ENCODE results near the gene GABBR2.

GABBR2 gene

DNA sequence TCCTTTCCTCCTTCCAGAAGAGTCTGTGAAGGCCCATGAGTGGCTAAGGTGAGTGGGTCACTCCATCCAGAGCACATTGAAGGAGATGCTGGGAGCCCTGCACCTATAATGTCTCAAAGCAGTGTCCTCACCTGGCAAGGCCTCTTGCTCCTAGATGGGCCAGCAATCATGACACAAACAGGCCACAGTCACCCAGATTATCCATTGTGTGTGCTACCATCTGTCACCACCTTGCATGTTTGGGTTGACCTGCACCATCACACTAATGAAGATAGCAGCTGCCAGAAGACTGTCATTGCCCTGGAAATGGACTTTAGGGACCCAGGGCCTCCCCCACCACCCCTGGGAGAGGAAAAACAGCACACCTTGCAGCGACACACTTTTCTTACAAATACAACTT lies 69.6 kb downstream of the GABBR2 start:
- no peaks in the 10 kb centered on the region for H3K4me1 Mint-ChIP-seq

DNA sequence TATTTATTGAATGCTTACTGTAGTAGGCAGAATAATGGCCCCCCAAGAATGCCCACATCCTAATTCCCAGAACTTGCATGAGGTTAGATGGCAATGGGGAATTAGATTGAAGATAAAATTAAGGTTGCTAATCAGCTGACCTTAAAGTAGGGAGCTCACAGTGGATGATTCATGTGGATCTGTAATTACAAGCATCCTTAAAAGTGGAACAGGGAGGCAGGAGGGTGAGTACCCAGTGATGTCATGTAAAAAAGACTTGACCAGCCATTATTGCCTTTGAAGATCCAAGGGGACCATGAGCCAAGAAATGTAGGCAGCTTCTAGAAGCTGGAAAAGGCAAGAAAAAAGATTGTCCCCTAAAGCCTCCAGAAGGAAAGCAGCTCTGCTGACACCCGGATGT lies 71.4 kb downstream of the GABBR2 start:
- H3K27ac Mint-ChIP-seq: no peak overlapping the region
- H3K27me3 Mint-ChIP-seq: peaks cover 32% of the 10 kb centered on the region
- no peaks in the 10 kb centered on the region for H3K36me3 Mint-ChIP-seq
- H3K4me1 Mint-ChIP-seq: no peaks in the 10 kb centered on the region
- no peak for ATAC-seq
- no peak overlapping the region for H3K4me3 Mint-ChIP-seq
- H3K9me3 Mint-ChIP-seq: no peaks in the 10 kb centered on the region

More for the DNA sequence above, 69.6 kb downstream of the GABBR2 start:
- no peak overlapping the region for H3K4me3 Mint-ChIP-seq
- no peak overlapping the region for H3K27ac Mint-ChIP-seq
- ATAC-seq: no peak
- no peaks in the 10 kb centered on the region for H3K9me3 Mint-ChIP-seq
- H3K27me3 Mint-ChIP-seq: peaks cover 49% of the 10 kb centered on the region
- no peaks in the 10 kb centered on the region for H3K36me3 Mint-ChIP-seq

DNA sequence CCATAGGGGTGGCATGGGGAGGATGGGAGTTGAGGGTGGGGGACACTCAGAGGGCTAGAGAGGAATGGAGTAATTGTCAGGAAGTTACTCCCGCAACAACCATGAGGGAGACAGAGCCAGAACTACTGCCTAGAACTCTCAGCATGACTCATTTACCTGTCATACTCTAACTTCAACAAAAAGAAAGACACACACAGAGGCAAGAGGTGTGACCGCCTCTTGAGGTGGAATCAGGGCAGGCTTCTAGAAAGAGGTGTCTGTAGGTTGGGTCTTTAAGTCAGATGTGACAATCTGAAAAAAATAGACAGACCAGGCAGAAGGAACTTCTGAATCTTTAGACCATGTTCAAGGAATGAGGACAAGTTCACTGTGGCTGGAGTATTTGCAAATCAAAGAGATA lies 73.4 kb downstream of the GABBR2 start:
- no peak overlapping the region for H3K4me3 Mint-ChIP-seq
- H3K36me3 Mint-ChIP-seq: no peaks in the 10 kb centered on the region
- no peaks in the 10 kb centered on the region for H3K9me3 Mint-ChIP-seq
- H3K27me3 Mint-ChIP-seq: peaks cover 12% of the 10 kb centered on the region
- no peak for ATAC-seq
- H3K27ac Mint-ChIP-seq: no peak overlapping the region
- no peaks in the 10 kb centered on the region for H3K4me1 Mint-ChIP-seq

DNA sequence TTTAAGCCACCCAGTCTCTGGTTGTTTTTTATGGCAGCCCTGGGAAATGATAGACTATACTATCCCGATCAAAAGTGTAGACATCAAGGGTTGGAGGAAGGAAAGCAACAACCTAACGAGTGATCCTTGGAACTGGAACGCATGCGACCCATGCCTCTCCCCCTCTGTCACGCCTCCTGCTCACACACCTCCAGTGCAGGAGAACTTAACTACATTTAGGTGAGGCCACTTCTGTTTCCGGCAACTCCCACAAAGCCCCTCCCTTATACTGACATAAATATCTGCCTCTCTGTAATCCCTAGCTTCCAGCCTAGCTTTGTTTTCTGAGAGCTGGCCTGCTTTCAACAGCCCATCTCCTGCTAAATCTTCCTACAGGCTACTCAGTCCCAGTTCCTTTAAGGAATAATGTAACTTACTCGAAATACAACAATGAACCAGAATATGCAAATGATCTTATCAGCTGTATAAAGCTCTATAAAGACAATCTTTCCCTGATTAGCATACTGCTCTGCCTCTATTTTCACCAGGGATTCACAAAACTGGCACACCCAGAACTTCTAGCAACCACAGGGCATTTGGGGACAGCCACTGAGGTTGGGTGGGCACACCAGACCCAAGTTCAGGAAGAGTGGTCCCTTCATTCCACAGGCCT lies 73.9 kb downstream of the GABBR2 start:
- H3K36me3 Mint-ChIP-seq: no peaks in the 10 kb centered on the region
- no peak for ATAC-seq
- no peak overlapping the region for H3K27ac Mint-ChIP-seq
- H3K4me1 Mint-ChIP-seq: no peaks in the 10 kb centered on the region
- H3K9me3 Mint-ChIP-seq: no peaks in the 10 kb centered on the region
- H3K4me3 Mint-ChIP-seq: no peak overlapping the region
- peaks cover 6% of the 10 kb centered on the region for H3K27me3 Mint-ChIP-seq

DNA sequence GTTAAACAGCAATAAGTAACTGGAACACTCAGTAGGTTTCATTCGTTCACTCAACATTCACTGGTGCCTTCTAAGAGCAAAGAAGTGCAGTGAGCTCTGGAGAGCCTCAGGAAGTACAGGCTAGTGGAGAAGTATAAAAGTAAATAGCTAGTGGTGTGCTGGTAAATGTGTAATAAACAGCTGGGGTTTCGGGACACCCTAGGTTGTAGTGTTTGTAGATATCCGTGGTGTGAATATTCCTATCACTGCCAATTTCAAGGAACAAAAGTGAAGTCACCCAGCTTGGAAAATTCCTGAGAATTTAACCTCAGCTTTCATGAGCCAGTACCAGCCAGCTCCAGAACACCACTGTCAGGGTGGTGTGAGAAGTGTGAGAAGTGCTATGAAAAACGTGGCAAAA lies 75.9 kb downstream of the GABBR2 start:
- Mint-ChIP-seq H3K27me3 (no peaks in the 10 kb centered on the region), H3K27ac (no peak overlapping the region), H3K36me3 (no peaks in the 10 kb centered on the region), H3K4me1 (no peaks in the 10 kb centered on the region), H3K9me3 (no peaks in the 10 kb centered on the region), H3K4me3 (no peak overlapping the region)
- ATAC-seq: no peak

DNA sequence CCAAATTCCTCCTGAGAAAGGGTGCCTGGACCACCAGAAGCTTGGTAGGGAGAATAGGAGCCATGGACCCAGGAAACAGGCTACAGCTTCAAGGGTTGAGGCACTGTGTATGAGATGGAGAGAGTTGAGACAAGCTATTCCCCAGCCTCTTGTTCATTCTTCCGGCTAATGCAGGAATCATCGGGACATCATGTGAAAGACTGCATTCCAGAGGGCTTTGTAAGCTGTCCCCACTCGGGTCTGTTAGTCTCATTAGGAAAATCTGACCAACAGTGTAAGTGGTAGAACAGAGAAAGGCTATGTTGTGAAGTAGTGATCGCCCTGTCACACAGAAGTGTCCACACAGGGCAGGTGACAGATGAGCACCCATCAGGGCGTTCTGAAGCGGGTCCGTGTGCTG lies 81.4 kb downstream of the GABBR2 start:
- H3K4me1 Mint-ChIP-seq: no peaks in the 10 kb centered on the region
- ATAC-seq: no peak
- no peaks in the 10 kb centered on the region for H3K9me3 Mint-ChIP-seq
- H3K27ac Mint-ChIP-seq: no peak overlapping the region
- H3K36me3 Mint-ChIP-seq: no peaks in the 10 kb centered on the region
- no peak overlapping the region for H3K4me3 Mint-ChIP-seq
- H3K27me3 Mint-ChIP-seq: peaks cover 31% of the 10 kb centered on the region

DNA sequence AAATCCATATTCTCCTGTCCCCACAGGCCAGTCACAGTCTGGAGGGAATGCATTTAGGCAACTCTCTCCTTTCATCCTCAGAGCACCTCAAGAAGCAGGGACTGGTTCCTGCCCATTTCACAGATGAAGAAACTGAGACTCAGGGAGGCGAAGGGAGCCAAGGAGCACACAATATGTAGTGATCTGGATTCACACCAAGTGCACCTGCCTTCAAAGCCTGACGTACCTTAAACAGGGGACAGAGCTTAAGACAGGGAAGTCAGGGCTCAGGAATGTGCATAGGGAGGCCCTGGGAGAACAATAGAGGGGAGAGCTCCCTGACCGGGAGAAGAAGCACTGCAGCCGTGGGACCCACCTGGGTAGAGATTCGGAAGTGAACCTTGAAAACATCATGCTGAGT lies 83.0 kb downstream of the GABBR2 start:
- no peak overlapping the region for H3K4me3 Mint-ChIP-seq
- H3K36me3 Mint-ChIP-seq: no peaks in the 10 kb centered on the region
- H3K9me3 Mint-ChIP-seq: no peaks in the 10 kb centered on the region
- H3K27me3 Mint-ChIP-seq: peaks cover 32% of the 10 kb centered on the region
- no peak overlapping the region for H3K27ac Mint-ChIP-seq
- ATAC-seq: no peak
- H3K4me1 Mint-ChIP-seq: no peaks in the 10 kb centered on the region

DNA sequence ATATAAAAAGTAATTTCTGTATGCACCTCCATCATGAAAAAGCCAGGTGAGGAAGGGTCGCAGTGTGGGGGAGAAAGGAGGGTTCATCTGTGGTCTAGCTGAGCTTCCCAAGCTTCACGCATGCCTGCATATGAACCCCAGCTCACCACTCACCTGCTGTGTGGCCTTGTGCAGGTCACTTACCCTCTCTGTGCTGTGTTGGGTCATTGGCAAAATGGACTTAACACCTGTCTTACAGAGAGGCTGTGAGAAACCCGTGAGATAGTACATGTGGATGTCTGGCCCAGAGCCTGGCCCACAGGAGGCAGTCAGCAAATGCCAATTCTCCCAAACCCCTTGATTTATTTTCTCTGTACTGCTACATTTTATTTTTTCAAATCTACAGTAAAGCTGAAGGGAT lies 88.9 kb downstream of the GABBR2 start:
- no peak for ATAC-seq
- Mint-ChIP-seq H3K4me3 (no peak overlapping the region), H3K27ac (no peak overlapping the region), H3K36me3 (no peaks in the 10 kb centered on the region), H3K27me3 (peaks cover 36% of the 10 kb centered on the region), H3K9me3 (no peaks in the 10 kb centered on the region), H3K4me1 (no peaks in the 10 kb centered on the region)

DNA sequence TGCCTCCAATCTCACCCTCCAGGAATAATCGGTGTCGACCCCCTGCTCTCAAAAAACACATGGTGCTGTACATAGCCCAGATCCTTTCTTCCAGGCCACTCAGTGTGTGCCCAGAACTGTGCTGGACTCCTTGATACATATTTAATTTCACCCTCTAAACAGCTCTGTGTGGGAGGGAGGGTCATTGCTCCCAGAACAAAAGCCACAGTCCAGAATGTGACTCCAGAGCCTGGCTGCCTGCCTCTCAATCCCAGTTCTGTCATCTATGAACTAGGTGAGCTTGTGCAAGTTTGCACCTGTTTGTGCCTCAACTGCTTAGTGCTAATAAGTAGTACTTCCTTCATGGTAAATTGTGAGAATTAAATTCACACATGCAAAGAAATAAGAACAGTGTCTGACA lies 93.1 kb downstream of the GABBR2 start:
- H3K36me3 Mint-ChIP-seq: no peaks in the 10 kb centered on the region
- no peaks in the 10 kb centered on the region for H3K9me3 Mint-ChIP-seq
- H3K4me3 Mint-ChIP-seq: no peak overlapping the region
- ATAC-seq: no peak
- H3K27me3 Mint-ChIP-seq: peaks cover 25% of the 10 kb centered on the region
- no peak overlapping the region for H3K27ac Mint-ChIP-seq
- H3K4me1 Mint-ChIP-seq: no peaks in the 10 kb centered on the region

DNA sequence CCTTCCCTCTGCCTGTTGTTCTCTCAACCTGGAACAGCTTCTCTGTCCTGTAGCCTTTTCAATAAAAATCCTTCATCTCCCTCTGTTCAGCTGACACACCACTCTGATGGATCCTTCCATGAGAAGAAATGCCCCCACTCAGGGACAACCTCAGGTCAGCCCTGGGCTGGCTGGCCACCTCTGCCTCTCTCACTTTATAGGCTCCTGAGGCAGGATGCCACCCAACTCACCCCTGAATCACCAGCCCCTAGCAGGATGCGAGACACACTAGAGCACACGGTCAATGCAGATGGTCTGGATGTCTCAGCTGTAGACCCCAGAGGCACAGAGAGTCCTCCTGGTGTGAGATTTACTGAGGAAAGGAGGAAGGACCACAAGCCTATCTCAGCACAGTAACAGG lies 93.8 kb downstream of the GABBR2 start:
- Mint-ChIP-seq H3K4me1 (no peaks in the 10 kb centered on the region), H3K36me3 (no peaks in the 10 kb centered on the region), H3K27me3 (peaks cover 25% of the 10 kb centered on the region), H3K27ac (no peak overlapping the region), H3K4me3 (no peak overlapping the region), H3K9me3 (no peaks in the 10 kb centered on the region)
- ATAC-seq: no peak

DNA sequence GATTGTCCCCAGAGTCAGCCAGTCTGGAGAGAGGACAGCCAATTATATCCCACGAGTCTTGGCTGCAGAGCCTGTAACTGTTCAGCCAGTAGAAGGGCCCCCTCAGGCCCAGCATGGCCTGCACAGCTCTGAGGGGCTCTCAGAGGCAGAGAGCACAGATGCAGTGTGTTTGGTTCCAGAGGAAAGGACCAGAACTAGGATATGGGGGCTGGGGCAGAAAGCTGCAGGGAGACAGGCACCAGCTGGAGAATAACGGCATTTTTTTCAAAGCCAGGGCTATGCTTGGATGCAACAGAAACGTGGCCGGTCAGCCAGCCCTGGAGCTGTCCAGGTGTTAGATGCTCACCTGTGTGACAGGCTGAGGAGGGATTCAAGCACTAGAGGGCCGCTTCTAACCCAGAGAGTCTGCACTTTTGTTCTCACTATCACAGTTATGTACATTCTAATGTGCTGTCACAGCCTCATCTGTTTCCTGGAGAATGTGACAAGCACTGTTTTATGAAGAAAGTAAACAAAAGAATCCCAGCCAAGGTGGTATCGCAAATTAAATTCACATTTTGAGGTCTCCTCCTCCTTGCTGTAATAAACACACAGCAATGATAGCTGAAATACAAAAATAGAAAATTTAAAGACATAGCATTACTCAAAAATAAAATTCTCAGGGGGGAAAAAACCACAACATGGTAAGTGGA lies 96.5 kb downstream of the GABBR2 start:
- H3K27ac Mint-ChIP-seq: no peak overlapping the region
- H3K27me3 Mint-ChIP-seq: peaks cover 29% of the 10 kb centered on the region
- ATAC-seq: peak; percentile 20

DNA sequence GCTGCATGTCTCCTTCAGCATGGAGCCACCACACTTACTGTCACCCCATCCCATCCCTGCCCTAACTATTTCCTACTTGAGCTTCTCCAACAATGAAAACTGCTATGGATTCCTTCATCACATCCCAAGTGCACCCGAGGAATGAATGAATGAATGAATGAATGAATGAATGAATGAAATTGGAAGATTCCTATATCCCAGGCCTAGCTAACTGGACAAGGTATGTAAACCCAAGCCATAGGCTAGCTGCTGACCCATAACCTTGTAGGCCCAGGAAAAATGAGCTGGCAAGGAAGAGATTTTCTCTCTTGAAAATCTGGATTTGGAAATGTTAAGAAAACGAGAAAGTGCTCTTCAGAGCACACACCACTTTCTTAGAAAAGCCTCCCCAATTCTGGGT lies 97.4 kb downstream of the GABBR2 start:
- Mint-ChIP-seq H3K27ac (no peak overlapping the region), H3K4me1 (no peaks in the 10 kb centered on the region), H3K27me3 (peaks cover 24% of the 10 kb centered on the region), H3K4me3 (no peak overlapping the region), H3K36me3 (no peaks in the 10 kb centered on the region), H3K9me3 (no peaks in the 10 kb centered on the region)
- ATAC-seq: no peak

More for the DNA sequence above, 96.5 kb downstream of the GABBR2 start:
- no peaks in the 10 kb centered on the region for H3K4me1 Mint-ChIP-seq
- no peaks in the 10 kb centered on the region for H3K9me3 Mint-ChIP-seq
- H3K36me3 Mint-ChIP-seq: no peaks in the 10 kb centered on the region
- H3K4me3 Mint-ChIP-seq: no peak overlapping the region

DNA sequence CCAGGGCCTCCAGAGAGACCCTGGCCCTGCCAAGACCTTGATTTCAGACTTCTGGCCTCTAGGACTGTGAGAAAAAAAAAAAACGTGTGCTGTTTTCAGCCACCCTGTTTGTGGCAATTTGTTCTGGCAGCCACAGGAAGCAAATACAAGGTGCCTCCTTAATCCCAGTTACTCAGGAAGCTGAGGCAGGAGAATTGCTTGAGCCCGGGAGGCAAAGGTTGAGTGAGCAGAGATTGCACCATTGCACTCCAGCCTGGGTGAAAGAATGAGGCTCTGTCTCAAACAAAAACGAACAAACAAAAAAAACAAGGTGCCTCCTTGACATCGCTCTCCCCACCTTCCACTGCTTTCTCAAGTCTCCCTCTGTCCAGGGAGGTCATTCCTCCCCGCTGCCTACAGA lies 98.0 kb downstream of the GABBR2 start:
- no peak for ATAC-seq
- H3K9me3 Mint-ChIP-seq: no peaks in the 10 kb centered on the region
- H3K36me3 Mint-ChIP-seq: no peaks in the 10 kb centered on the region
- H3K4me1 Mint-ChIP-seq: no peaks in the 10 kb centered on the region
- H3K4me3 Mint-ChIP-seq: no peak overlapping the region
- peaks cover 24% of the 10 kb centered on the region for H3K27me3 Mint-ChIP-seq
- H3K27ac Mint-ChIP-seq: no peak overlapping the region

DNA sequence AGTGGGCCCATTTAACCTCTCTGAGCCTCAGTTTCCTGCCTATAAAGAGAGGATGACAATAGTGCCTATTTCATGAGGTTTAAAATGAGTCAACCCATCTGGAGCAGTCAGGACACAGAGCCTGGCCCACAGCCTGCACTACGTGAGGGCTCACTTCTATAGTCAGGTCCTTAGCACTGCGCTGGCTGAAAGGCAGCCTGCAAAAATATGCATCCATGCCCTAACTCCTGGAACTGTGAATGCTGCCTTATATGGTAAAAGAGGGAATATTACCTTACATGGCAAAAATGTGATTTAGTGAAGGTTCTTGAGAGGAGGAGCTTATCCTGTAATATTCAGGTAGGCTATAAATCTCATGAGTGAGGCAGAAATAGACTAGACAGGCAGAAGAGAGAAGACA lies 98.5 kb downstream of the GABBR2 start:
- Mint-ChIP-seq H3K27ac (no peak overlapping the region), H3K36me3 (no peaks in the 10 kb centered on the region), H3K27me3 (peaks cover 24% of the 10 kb centered on the region)

DNA sequence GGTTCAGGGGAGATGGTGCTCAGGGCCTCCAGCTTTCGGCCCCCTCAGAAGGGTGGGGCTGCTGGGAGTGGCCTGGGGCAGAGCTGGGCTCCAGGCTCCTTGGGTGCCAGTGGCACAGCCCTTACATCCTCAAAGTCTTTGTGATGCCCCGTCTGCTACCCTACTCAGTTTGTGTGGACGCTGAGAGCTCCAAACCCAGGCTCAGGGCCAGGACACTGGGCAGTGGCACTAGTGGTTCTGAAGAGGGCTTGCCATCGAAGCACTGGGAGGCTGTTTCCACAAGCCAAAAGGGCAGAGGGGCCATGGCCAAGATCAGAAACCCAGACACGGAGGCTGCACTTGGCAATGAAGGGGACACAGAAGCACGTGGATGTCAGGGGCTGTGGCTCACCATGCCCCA lies 99.1 kb downstream of the GABBR2 start:
- Mint-ChIP-seq H3K27me3 (peaks cover 24% of the 10 kb centered on the region), H3K27ac (no peak overlapping the region), H3K36me3 (no peaks in the 10 kb centered on the region), H3K9me3 (no peaks in the 10 kb centered on the region), H3K4me1 (no peaks in the 10 kb centered on the region), H3K4me3 (no peak overlapping the region)
- ATAC-seq: no peak

More for the DNA sequence above, 98.5 kb downstream of the GABBR2 start:
- ATAC-seq: no peak
- H3K4me3 Mint-ChIP-seq: no peak overlapping the region
- no peaks in the 10 kb centered on the region for H3K4me1 Mint-ChIP-seq
- no peaks in the 10 kb centered on the region for H3K9me3 Mint-ChIP-seq

DNA sequence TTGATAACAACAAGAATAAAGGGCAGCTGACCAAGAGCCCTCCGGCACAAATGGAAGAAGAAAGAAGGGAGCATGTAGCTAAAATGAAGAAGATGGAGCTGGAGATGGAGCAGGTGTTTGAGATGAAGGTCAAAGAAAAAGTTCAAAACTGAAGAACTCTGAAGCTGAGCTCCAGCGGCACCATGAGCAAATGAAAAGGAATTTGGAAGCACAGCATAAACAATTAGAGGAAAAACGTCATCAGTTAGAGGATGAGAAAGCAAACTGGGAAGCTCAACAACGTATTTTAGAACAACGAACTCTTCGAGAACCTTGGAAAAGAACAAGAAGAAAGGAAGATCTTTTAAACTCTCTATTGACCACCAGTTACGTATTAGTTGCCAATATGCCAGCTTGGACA lies 100.9 kb downstream of the GABBR2 start:
- H3K9me3 Mint-ChIP-seq: no peaks in the 10 kb centered on the region
- no peaks in the 10 kb centered on the region for H3K4me1 Mint-ChIP-seq
- H3K27ac Mint-ChIP-seq: no peak overlapping the region
- H3K27me3 Mint-ChIP-seq: peaks cover 24% of the 10 kb centered on the region
- no peaks in the 10 kb centered on the region for H3K36me3 Mint-ChIP-seq
- no peak overlapping the region for H3K4me3 Mint-ChIP-seq
- ATAC-seq: no peak

All from stimulated activated memory B cell treated with anti-CD40 and anti-IgM and Interleukin-4, amounts not matched to agents 10 μg/mL and 1 μg/mL and 100 μg/mL, for 72 hours (primary cell).